22Rv1 (cell line): ENCODE results near the gene TCEA3.

Experiments used
- ZFX ChIP-seq: fragments of 450-650 bp; IDR thresholded peaks from 2 replicates; pipeline ENCODE4 v1.6.1; 2017; ENCODE audit warnings: antibody characterized with exemption, borderline replicate concordance
- TF ChIP-seq, protein P1 (sequence below): fragments of 450-650 bp; IDR thresholded peaks from 2 replicates; pipeline ENCODE4 v1.5.1; 2017; ENCODE audit warnings: mild to moderate bottlenecking

DNA sequence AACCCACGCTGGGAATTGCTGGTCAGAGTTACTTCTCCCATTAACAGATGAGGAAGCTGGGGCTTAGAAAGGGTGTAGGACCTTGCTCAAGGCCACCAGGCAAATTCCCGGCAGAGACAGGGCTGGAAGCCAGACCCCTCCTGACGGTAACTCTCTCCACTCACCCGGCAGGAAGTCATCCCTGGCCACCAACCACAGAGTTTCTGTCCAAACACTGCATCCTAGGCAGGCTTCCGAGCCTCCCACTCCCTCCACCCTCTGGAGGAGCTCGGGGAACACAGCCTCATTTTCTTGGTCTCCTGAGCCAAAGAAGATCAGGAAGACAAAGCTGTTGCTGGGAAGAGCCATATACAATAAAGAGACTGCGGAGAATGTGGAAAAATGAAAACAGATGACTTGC lies 29.9 kb downstream of the TCEA3 start:
- TF ChIP-seq, protein P1, sequence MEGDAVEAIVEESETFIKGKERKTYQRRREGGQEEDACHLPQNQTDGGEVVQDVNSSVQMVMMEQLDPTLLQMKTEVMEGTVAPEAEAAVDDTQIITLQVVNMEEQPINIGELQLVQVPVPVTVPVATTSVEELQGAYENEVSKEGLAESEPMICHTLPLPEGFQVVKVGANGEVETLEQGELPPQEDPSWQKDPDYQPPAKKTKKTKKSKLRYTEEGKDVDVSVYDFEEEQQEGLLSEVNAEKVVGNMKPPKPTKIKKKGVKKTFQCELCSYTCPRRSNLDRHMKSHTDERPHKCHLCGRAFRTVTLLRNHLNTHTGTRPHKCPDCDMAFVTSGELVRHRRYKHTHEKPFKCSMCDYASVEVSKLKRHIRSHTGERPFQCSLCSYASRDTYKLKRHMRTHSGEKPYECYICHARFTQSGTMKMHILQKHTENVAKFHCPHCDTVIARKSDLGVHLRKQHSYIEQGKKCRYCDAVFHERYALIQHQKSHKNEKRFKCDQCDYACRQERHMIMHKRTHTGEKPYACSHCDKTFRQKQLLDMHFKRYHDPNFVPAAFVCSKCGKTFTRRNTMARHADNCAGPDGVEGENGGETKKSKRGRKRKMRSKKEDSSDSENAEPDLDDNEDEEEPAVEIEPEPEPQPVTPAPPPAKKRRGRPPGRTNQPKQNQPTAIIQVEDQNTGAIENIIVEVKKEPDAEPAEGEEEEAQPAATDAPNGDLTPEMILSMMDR = no peak
- no peak for TF ChIP-seq ZFX
